Thyroid gland (tissue), 4 donors: ENCODE results near the gene ZNF598.

ENCODE experiments used
- POLR2A ChIP-seq, 2 donors: fragments of 450-650 bp; IDR thresholded peaks; one replicate each; pipeline ENCODE4 v1.6.1; 2017; ENCODE audit warnings: antibody characterized with exemption in 2 of 2, mild to moderate bottlenecking in 2 of 2, moderate library complexity in 1 of 2
- TF ChIP-seq, protein P1 (sequence below), 6 experiments: fragments of 200-600 bp in 3 of 6; fragments of 450-650 bp in 3 of 6; sonication (generic) in 3 of 6; IDR thresholded peaks; one replicate each; pipeline ENCODE4 v1.5.1; 2016 to 2019; ENCODE audit warnings: antibody characterized with exemption in 6 of 6, mild to moderate bottlenecking in 2 of 6, inconsistent platforms in 1 of 6, moderate library complexity in 1 of 6

DNA sequence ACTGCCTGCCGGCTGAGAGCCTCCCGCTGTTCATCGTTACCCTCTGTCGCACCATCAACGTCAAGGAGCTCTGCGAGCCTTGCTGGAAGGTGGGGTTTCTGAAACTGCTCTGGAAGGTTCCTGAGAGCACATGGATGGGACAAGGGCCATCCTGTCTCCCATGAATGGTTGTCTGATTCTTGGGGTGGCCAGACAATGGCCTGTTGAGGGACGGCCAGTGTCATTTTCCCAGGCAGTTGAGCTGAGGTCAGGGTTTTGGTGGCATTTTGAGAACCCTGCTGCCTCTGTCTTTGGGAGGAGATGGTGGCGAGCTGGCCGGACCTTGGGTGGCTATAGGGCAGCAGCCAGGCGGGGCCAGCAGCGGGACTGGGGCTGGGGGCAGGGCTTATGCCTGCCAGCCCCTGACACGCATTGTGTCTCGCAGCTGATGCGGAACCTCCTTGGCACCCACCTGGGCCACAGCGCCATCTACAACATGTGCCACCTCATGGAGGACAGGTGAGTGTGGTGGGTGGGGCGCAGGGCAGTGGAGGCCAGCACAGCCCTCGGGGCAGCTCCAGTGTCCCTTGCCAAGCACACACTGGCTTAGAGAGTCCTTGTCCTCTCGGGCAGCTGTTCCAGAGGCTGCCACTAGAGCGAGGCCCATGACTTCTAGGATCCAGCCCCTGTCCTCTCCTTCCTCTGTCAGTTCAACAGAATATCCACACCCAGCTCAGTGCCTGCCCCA is 47.2 kb upstream of the ZNF598 start:
- TF ChIP-seq POLR2A (IDR thresholded peaks at IDR 0.05): peak in 1 of 2 donors; percentile 24
- TF ChIP-seq, protein P1, sequence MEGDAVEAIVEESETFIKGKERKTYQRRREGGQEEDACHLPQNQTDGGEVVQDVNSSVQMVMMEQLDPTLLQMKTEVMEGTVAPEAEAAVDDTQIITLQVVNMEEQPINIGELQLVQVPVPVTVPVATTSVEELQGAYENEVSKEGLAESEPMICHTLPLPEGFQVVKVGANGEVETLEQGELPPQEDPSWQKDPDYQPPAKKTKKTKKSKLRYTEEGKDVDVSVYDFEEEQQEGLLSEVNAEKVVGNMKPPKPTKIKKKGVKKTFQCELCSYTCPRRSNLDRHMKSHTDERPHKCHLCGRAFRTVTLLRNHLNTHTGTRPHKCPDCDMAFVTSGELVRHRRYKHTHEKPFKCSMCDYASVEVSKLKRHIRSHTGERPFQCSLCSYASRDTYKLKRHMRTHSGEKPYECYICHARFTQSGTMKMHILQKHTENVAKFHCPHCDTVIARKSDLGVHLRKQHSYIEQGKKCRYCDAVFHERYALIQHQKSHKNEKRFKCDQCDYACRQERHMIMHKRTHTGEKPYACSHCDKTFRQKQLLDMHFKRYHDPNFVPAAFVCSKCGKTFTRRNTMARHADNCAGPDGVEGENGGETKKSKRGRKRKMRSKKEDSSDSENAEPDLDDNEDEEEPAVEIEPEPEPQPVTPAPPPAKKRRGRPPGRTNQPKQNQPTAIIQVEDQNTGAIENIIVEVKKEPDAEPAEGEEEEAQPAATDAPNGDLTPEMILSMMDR (IDR thresholded peaks at IDR 0.05): peak in 5 of 6 experiments; percentile 34 to 77 (median 72)
